Glutamatergic neuron (in vitro differentiated cells): ENCODE data around the gene PCSK5. TPM values are rescaled to one million over a fixed set of nuclear protein-coding genes. Genes with fewer than 3 reads are reported as not detected.

ENCODE experiments used
- DNase-seq: peaks from one replicate; pipeline ENCODE4 v3.0.0; 2022
- H3K27ac Mint-ChIP-seq: one replicate; pipeline ENCODE4 v1.8.0; 2020; ENCODE audit warnings: mild to moderate bottlenecking, mixed read lengths, inconsistent platforms; ENCODE audit not compliant: unreplicated experiment
- H3K27me3 Mint-ChIP-seq: one replicate; pipeline ENCODE4 v1.8.0; 2020; ENCODE audit warnings: mild to moderate bottlenecking, moderate library complexity, mixed read lengths, inconsistent platforms; ENCODE audit not compliant: unreplicated experiment
- H3K36me3 Mint-ChIP-seq: one replicate; pipeline ENCODE4 v1.8.0; 2020; ENCODE audit warnings: mild to moderate bottlenecking, mixed read lengths, inconsistent platforms; ENCODE audit not compliant: unreplicated experiment
- H3K4me1 Mint-ChIP-seq: one replicate; pipeline ENCODE4 v1.8.0; 2020; ENCODE audit warnings: mild to moderate bottlenecking, low read depth, mixed read lengths, inconsistent platforms; ENCODE audit not compliant: unreplicated experiment
- H3K4me3 Mint-ChIP-seq: one replicate; pipeline ENCODE4 v1.8.0; 2020; ENCODE audit warnings: mild to moderate bottlenecking, mixed read lengths, inconsistent platforms; ENCODE audit not compliant: unreplicated experiment
- H3K9me3 Mint-ChIP-seq: one replicate; pipeline ENCODE4 v1.8.0; 2020; ENCODE audit warnings: mild to moderate bottlenecking, moderate library complexity, mixed read lengths, inconsistent platforms; ENCODE audit not compliant: unreplicated experiment
- total RNA-seq: library from RNA; stranded (reverse); fragmentation: NEBNext Ultra II Directional; extraction: Animal tissue kit (Norgen Biotek cat#: 25700); gene quantifications from one replicate; pipeline ENCODE4 v1.2.1, GENCODE V29; 2021; ENCODE audit not compliant: unreplicated experiment
- TF ChIP-seq, protein P1 (sequence below): fragments of 200-600 bp; sonication (generic); IDR thresholded peaks from one replicate; pipeline ENCODE4 v1.5.0; 2021; ENCODE audit not compliant: partially characterized antibody, unreplicated experiment

The PCSK5 gene
- total RNA-seq, 1 donor from 2014 or later, result 9.6 TPM

DNA sequence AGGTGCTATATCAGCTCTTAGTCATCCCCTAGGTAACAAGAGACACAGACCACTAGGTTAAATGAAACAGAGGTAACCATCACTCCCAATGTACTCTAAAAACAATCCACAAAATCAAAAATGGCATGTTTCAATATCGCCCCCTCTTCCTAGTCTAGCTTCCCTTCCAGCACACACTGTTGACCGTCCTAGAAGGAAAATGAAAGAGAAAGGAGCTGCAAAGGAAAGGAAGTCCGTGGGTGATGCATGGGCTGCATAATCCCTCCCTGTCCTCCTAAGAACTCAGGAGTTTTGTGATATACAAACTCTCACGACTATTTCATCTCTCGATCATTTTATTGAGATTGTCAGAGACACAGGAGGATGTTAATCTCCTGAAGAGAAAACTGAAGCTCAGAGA, 402.2 kb downstream of the PCSK5 start:
- TF ChIP-seq, protein P1, sequence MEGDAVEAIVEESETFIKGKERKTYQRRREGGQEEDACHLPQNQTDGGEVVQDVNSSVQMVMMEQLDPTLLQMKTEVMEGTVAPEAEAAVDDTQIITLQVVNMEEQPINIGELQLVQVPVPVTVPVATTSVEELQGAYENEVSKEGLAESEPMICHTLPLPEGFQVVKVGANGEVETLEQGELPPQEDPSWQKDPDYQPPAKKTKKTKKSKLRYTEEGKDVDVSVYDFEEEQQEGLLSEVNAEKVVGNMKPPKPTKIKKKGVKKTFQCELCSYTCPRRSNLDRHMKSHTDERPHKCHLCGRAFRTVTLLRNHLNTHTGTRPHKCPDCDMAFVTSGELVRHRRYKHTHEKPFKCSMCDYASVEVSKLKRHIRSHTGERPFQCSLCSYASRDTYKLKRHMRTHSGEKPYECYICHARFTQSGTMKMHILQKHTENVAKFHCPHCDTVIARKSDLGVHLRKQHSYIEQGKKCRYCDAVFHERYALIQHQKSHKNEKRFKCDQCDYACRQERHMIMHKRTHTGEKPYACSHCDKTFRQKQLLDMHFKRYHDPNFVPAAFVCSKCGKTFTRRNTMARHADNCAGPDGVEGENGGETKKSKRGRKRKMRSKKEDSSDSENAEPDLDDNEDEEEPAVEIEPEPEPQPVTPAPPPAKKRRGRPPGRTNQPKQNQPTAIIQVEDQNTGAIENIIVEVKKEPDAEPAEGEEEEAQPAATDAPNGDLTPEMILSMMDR, result no peak
- no peaks in the 10 kb centered on the region for H3K36me3 Mint-ChIP-seq
- H3K4me1 Mint-ChIP-seq, result no peaks in the 10 kb centered on the region
- no peak overlapping the region for H3K4me3 Mint-ChIP-seq
- no peak for DNase-seq
- peaks cover 1% of the 10 kb centered on the region for H3K9me3 Mint-ChIP-seq
- H3K27ac Mint-ChIP-seq, result no peak overlapping the region
- H3K27me3 Mint-ChIP-seq, result no peaks in the 10 kb centered on the region

DNA sequence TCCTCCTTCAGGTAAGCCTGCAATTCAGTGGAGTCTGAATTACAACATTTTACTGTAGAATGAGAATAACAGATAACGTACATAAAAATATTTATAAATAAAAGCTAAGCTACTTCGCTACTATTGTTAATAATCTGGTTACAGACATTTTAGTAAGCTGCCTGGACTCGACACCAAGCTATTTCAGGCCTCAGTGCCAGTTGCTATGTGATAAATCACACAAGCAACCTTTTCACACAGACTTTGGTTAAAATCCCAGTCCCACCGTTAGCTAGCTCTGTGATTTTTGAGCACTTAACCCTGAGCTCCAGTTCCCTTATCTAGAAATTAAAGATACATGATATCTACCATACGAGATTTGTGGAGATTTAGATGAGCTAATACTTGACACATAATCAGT, 403.8 kb downstream of the PCSK5 start:
- Mint-ChIP-seq H3K27me3 (peaks cover 2% of the 10 kb centered on the region), H3K27ac (no peak overlapping the region), H3K4me1 (no peaks in the 10 kb centered on the region), H3K36me3 (no peaks in the 10 kb centered on the region), H3K9me3 (peaks cover 1% of the 10 kb centered on the region), H3K4me3 (no peak overlapping the region)
- no peak for DNase-seq
- TF ChIP-seq, protein P1, result no peak

DNA sequence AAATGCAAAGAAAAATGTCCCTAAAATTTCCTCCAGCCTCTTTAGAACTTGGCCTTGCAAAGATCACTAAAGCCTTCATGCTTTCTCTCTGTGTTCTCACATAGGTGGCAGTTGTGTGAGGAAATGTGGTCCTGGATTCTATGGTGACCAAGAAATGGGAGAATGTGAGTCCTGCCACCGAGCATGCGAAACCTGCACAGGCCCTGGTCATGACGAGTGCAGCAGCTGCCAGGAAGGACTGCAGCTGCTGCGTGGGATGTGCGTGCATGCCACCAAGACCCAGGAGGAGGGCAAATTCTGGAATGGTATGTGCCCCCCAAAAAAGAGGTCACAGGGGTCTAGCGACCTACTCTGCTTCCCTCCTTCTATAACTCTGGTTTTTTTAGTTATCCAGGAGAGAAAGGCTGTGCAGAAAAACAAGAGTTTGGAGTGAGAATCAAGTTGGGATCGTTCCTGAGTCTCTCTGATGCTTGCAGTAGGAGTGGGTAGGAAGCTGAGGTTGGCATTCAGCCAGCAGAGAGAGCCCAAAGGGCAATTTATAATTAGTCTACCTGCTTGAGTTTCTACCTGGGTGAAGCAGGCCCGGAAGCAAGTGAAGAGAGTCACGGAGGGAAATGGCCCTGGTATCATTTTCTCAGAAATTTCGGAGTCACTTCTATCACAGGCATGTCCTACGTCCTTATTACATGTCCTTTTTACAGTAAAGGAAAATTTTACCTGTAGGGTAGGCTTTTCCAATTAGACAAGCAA, 406.3 kb downstream of the PCSK5 start:
- H3K9me3 Mint-ChIP-seq, result peaks cover 1% of the 10 kb centered on the region
- no peaks in the 10 kb centered on the region for H3K36me3 Mint-ChIP-seq
- H3K4me3 Mint-ChIP-seq, result no peak overlapping the region
- no peak for DNase-seq
- TF ChIP-seq, protein P1, result no peak
- H3K27me3 Mint-ChIP-seq, result peaks cover 2% of the 10 kb centered on the region
- no peak overlapping the region for H3K27ac Mint-ChIP-seq
- H3K4me1 Mint-ChIP-seq, result peaks cover 3% of the 10 kb centered on the region

DNA sequence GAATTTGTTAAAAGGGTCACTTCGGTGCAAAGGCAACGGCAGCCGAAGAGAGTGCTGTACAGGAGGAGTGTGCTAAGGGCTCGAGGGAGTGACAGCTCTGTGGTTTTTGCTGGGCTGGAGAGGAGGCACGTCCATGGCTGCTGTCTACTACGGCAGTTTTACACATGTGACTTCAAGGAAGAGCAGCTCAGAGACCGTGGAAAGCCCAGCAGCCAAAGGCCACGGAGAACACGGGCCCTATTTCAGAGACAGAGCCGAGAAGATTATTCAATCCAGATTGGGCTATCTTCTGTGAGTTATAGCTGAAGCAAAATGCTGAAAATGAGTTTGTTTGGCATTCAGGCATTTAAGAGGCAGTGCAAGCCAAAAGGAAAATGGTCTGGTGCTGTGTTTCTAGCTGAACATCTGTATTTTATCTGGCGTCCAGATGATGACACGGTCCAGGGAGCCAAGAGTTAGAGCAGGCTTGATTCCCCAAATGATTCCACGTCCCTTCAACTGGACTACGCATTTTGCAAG, 407.3 kb downstream of the PCSK5 start:
- Mint-ChIP-seq H3K36me3 (no peaks in the 10 kb centered on the region), H3K27me3 (peaks cover 2% of the 10 kb centered on the region), H3K9me3 (peaks cover 1% of the 10 kb centered on the region), H3K27ac (no peak overlapping the region), H3K4me1 (peaks cover 3% of the 10 kb centered on the region), H3K4me3 (no peak overlapping the region)
- TF ChIP-seq, protein P1, result no peak
- no peak for DNase-seq

DNA sequence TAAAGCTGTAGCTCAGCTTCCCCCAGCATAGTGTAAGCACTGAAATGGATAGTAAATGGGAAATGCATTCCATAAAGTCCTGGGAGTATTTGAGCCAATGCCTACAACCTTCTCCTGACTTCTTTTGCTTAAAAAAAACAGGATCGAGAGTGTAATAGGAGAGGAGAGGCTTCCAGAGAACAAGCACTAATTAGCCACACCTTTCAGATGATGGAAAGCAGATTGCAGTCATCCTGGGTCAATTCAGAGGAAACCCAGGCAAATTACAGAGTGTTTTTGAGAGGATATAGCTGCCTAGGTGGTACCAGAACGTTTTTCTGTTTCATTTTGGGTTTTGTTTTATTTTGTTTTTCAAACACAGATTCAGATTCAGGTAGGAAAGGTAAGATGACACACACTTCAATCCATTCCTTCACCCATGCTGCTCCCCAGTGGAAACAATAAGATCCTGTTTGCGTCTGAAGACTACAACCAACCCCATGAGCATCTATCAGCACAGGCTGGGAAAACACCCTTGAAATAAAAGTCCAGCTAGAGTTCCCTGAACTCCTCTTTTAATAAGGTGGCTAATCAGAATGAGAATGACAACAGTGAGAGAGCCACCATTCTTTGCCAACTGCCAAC, 408.2 kb downstream of the PCSK5 start:
- H3K4me3 Mint-ChIP-seq, result no peak overlapping the region
- H3K27me3 Mint-ChIP-seq, result peaks cover 2% of the 10 kb centered on the region
- peaks cover 1% of the 10 kb centered on the region for H3K9me3 Mint-ChIP-seq
- no peaks in the 10 kb centered on the region for H3K36me3 Mint-ChIP-seq
- TF ChIP-seq, protein P1, result no peak
- H3K27ac Mint-ChIP-seq, result no peak overlapping the region
- H3K4me1 Mint-ChIP-seq, result peaks cover 3% of the 10 kb centered on the region
- DNase-seq, result no peak
